NB4 (cell line): ENCODE data around the gene DNAH9.

Experiments used
- MAX ChIP-seq: IDR thresholded peaks from 2 replicates; pipeline ENCODE4 v1.6.1; 2011; ENCODE audit warnings: low read depth, low read length
- MYC ChIP-seq: IDR thresholded peaks from 2 replicates; pipeline ENCODE4 v1.6.1; 2011; ENCODE audit warnings: low read depth, low read length
- POLR2A ChIP-seq: IDR thresholded peaks from 2 replicates; pipeline ENCODE4 v1.6.1; 2011; ENCODE audit warnings: mild to moderate bottlenecking; ENCODE audit not compliant: insufficient read length; ENCODE audit errors: extremely low read depth
- TF ChIP-seq, protein P1 (sequence below): IDR thresholded peaks from one replicate; pipeline ENCODE4 v1.5.1; 2012; ENCODE audit warnings: low read depth, low read length

GRCh38 chr17:11880714-11881113 lies 282.4 kb downstream of the DNAH9 start:
- TF ChIP-seq, protein P1, sequence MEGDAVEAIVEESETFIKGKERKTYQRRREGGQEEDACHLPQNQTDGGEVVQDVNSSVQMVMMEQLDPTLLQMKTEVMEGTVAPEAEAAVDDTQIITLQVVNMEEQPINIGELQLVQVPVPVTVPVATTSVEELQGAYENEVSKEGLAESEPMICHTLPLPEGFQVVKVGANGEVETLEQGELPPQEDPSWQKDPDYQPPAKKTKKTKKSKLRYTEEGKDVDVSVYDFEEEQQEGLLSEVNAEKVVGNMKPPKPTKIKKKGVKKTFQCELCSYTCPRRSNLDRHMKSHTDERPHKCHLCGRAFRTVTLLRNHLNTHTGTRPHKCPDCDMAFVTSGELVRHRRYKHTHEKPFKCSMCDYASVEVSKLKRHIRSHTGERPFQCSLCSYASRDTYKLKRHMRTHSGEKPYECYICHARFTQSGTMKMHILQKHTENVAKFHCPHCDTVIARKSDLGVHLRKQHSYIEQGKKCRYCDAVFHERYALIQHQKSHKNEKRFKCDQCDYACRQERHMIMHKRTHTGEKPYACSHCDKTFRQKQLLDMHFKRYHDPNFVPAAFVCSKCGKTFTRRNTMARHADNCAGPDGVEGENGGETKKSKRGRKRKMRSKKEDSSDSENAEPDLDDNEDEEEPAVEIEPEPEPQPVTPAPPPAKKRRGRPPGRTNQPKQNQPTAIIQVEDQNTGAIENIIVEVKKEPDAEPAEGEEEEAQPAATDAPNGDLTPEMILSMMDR: peak; percentile 24
- TF ChIP-seq MYC (no peak), POLR2A (no peak), MAX (no peak)
